Hepatic stellate cell (primary cell): Measurements from ENCODE around the gene DENND1C.

Experiments used
- DNase-seq: peaks from one replicate; pipeline ENCODE4 v3.0.0; 2011; ENCODE audit warnings: low spot score

The DENND1C gene, protein sequence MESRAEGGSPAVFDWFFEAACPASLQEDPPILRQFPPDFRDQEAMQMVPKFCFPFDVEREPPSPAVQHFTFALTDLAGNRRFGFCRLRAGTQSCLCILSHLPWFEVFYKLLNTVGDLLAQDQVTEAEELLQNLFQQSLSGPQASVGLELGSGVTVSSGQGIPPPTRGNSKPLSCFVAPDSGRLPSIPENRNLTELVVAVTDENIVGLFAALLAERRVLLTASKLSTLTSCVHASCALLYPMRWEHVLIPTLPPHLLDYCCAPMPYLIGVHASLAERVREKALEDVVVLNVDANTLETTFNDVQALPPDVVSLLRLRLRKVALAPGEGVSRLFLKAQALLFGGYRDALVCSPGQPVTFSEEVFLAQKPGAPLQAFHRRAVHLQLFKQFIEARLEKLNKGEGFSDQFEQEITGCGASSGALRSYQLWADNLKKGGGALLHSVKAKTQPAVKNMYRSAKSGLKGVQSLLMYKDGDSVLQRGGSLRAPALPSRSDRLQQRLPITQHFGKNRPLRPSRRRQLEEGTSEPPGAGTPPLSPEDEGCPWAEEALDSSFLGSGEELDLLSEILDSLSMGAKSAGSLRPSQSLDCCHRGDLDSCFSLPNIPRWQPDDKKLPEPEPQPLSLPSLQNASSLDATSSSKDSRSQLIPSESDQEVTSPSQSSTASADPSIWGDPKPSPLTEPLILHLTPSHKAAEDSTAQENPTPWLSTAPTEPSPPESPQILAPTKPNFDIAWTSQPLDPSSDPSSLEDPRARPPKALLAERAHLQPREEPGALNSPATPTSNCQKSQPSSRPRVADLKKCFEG

DNA sequence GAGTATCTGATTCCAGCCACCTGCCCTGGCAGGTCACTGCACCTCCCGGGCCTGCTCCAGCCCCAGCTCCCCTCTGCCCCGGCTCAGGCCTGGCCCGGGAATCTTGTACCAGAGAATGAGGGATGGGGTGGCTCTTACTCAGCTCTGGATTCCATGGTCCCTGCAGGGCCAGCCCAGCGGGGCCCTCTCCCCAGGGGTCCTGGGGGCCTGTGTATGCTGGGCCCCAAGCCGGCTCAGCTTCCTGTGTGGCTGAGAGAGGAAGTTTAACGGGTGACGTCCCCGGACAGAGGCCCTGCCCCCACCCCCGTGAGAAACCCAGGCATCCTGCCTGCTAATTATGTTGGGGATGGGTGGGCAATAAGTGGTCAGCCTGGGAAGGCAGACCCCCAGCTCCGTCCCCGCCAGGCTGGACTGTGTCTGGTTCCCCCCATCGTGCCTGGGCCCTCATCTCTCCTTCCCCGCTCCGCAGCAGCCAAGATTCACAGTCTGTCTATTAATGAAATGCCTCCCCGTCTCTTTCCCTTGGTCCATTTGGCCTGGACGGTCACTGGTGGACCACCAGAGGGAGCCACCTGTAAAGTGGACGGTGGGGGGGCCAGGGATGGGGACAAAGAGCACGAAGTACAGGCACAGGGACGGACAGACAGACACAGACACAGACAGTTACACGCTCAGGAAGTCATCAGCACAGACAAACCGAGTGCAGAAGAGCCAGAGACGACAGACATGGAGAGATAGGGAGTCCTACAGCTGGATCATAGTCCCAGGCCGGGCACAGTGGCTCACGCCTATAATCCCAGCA is at the start of gene DENND1C:
TSS of gene DENND1C (minus strand) at position 247 of the 802 bp plus-strand sequence. CDS start at position 155, 92 bp downstream.
- DNase-seq = no peak

DNA sequence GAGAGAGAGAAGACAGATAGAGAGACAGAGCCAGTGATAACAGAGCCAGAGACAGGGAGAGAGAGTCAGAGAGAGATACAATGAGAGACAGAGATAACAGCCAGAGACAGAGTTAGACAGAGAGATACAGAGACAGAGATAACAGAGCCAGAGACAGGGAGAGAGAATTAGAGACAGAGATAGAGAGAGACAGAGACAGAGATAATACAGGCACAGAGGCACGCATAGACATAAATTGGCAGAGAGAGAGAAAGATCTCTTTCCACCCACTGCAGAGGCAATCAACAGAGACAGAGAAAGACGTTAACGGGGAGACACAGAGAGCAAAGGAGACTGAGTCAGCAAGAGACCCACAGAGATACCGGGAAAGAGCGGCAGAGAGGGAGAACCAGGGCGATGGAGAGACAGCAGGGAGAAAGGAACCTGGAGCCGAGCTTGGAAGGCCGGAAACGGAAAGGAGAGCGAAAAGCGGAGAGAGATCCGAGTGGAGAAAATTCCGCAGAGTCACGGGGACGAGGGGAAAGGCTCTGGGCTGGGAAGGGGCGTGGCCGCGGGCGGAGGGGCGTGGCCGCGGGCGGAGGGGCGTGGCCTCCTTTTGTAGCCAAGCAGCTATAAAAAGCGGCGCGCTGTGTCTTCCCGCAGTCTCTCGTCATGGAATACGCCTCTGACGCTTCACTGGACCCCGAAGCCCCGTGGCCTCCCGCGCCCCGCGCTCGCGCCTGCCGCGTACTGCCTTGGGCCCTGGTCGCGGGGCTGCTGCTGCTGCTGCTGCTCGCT is 49.0 kb upstream of the DENND1C start, which contains the start of gene TNFSF9:
TSS of gene TNFSF9 (plus strand) at position 641 of the 777 bp plus-strand sequence. CDS start at position 652, 11 bp downstream.
- DNase-seq = peak; percentile 89

DNA sequence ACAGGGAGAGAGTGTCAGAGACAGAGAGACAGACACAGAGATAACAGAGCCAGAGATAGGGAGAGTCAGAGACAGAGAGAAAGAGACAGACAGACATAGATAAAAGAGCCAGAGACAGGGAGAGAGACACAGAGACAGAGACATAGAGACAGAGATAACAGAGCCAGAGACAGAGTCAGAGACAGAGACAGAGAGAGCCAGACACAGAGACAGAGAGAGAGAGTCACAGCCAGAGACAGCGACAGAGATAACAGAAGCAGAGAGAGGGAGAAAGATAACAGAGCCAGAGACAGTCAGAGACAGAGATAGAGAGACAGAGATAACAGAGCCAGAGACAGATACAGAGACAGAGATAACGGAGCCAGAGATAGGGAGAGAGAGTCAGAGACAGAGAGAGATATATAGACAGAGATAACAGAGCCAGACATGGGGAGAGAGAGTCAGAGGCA is 48.4 kb upstream of the DENND1C start:
- no peak for DNase-seq

DNA sequence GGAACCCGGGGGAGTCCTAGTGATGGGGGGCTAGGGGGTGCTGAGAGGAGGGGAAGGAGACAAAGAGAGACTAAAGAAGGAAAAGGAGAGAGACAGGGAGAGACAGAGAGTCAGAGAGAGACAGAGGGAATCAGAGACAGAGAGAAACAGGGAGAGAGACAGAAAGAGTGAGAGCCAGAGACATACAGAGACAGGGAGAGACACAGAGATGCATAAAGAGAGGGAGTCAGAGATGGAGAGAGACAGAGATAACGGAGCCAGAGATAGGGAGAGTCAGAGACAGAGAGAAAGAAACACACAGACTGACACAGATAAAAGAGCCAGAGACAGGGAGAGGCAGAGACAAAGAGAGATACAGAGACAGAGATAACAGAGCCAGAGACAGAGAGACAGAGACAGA is 47.8 kb upstream of the DENND1C start:
- DNase-seq = no peak

DNA sequence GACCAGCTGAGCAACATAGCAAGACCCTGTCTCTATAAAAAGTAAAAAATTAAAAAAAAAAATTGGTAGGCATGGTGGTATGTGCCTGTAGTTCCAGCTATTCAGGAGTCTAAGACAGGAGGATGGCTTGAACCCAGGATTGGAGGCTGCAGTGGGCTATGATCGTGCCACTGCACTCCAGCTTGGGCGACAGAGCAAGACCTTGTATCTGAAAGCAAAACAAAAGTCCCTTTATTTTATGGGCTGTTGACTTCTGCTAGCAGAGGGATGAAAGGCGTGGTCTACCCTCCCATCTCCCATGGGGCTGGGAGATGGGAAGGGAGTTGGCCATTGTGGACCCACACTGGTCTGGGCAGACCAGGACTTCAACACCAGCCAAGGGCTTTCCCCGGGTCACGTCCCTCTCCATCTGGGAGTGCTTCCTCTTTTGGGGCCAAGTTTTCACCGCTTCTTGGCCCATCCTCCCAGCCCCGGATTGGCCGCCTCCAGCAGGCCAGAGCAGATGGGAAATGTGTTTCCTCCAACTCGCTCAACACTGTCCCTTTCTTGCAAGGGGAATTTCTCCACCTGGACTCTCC is 47.0 kb upstream of the DENND1C start:
- DNase-seq = no peak

DNA sequence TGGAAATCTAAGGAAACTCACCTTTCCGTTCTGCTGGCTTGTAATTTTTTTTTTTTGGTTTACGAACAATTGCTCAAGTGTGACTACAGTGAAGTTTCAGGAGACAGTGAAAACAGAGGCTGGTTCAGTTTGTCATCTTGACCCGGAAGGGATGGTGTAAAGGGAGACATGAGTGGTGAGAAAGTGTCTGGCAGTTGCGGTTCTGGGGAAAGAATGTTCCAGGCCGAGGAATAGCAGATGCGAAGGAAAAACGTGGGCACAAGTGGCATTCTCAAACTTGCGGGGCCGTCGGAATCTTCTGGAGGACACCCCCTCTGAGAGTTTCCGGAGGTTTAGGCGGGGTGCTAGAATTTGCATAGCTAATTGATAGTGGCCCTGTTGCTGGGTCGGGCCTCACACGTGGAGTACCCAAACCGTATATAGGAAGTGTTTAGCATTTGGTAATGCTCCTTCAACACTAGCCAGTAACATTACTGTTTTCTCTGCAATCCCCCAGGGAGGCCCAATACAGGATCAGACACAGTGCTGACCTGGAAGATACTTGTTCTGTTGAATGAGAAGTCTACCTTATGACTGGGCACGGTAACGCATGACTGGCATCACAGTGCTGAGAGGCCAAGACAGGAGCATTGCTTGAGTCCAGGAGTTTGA is 46.4 kb upstream of the DENND1C start:
- no peak for DNase-seq

DNA sequence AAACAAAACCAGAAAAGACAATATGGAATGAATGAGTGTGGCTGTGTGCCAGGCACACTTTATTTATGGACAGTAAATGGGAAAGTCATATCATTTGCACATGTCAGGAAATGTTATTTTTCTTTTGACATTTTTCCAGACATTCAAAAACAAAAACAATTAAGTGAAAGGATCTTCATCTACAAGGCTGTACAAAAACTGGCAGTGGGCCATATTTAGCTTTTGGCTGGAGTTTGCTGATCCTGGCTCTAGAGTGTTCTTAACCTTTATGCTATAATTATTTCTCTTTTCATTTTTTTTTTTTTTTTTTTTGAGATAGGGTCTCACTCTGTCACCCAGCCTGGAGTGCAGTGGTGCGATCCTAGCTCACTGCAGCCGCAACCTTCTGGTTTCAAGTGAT is 42.7 kb upstream of the DENND1C start:
- DNase-seq = no peak

DNA sequence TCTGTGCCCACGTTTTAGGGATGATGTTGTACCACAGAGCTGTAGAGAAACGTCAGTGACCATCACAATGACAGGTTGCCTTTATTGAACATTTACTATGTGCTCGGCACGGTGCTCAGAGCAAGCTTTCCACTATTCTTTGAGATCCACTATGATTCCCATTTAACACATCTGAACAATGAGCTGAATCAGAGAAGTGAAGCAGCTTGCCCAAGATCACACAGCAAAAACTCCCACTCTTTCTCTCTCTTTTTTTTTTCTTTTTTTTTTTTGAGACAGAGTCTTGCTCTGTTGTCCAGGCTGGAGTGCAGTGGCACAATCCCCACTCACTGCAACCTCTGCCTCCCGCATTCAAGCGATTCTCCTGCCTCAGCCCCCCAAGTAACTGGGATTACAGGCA is 41.1 kb upstream of the DENND1C start:
- no peak for DNase-seq

DNA sequence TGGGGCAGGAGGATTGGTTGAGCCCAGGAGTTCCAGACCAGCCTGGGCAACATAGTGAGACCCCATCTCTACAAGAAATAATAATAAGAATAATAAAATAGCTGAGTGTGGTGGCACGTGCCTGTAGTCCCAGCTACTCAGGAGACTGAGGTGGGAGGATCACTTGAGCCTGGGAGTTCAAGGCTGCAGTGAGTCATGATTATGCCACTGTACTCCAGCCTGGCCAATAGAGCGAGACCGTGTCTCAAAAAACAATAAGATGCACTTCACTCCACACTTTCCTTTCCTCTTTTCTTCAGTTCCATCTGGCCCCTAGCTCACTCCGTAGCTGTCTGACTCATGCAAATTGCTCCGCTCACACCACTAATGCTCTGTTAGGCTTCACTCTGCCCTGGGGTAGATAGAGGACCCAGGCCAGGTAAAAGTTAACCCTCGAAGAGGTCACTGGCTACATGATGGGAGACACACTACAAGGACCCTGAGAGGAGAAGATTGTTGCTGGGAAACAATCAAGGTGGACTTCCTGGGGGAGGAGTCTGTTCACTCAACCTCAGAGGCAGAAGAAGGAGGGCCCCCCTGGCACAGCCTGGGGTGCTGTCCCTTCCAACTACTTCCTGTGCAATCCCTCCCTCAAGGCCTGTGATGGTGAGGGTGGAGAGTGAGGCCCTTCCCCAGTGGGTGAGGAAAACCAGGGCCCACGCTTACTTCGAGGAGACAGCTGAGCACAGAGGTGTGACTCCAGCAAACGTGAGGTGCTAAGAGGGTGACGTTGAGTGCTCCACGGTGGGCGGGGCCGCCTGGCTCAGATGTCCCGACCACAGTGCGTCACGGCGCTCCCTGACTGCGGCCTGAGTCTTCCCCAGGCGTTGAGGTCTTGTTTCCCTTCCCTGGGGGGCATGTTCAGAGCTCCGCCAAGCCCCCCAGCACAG is 40.4 kb upstream of the DENND1C start:
- DNase-seq = no peak

DNA sequence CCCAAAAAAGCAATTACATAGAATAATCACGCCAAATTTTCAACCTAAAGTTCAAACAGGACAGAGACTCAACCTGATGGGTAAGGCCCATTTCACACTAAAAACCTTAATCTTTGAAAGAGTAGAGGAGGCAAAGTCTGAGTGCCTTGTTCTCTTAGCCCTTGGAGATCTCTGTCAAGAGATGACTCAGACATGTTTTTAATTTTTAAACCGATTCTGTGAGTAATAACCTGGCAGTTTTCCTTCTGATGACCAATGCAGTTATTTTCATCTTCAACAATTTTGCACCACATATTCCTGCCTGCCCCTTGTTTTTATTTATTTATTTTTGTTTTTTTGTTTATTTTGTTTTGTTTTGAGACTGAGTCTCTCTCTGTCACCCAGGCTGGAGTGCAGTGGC is 37.7 kb upstream of the DENND1C start:
- peak; percentile 74 for DNase-seq

DNA sequence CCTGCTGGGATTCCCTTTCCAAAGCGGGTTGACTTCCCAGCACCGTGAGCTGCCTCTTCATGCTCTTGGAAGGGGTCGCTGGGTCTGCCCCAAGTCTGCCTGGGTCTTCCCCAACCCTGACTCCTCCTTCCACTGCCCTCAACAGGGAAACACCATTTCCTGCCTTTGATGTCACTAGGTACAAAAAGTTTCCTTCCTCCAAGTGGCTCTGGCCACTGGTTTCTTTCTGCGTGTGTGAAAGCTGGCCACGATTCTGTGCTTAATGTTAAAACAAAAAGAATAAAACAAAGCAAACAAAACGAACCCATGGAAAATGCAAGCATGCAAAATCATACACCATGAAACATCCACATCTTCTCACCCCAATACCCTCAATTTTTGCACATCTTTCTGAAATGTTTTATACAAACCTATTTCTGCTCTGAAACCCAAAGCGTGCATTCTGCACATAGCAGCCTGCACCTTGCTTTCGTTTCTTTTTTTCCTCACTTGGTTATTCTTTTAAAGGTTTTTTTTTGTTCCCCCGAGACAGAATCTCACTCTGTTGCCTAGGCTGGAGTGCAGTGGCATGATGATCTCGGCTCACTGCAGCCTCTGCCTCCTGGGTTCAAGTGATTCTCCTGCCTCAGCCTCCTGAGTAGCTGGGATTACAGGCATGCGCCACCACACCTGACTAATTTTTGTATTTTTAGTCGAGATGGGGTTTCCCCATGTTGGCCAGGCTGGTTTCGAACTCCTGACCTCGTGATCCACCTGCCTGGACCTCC is 36.7 kb upstream of the DENND1C start:
- no peak for DNase-seq

DNA sequence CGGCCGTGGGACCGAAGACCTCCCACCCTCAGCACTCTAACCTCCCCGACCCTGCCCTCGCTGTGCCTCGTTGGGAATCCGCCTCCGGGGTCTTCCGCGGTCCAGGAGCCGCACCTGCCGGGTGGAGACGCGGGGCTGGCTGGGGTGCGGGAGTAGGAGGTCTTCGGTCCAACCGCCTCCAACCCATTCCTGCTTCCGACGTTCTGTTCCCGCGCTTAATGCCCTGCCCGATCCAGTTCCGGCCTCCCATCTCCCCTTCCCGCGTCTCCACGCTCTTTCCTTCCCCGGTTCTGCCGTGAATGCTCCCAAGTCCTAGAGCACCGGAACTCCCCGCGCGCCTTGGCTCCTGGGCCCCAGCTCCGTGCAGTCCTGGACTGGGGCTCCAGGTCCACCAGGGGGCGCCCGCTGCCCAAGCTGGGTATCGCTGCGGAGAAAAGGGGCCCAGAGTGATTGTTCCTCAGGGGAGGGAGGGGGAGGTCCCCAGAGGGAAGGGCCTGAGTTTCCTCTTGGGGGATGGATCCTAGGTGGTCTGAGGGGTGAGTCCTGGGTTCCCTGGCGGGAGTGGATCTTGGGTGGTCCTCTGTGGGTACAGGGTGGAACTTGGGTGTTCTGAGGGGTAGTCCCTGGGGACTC is 35.2 kb upstream of the DENND1C start:
- DNase-seq = peak; percentile 91

DNA sequence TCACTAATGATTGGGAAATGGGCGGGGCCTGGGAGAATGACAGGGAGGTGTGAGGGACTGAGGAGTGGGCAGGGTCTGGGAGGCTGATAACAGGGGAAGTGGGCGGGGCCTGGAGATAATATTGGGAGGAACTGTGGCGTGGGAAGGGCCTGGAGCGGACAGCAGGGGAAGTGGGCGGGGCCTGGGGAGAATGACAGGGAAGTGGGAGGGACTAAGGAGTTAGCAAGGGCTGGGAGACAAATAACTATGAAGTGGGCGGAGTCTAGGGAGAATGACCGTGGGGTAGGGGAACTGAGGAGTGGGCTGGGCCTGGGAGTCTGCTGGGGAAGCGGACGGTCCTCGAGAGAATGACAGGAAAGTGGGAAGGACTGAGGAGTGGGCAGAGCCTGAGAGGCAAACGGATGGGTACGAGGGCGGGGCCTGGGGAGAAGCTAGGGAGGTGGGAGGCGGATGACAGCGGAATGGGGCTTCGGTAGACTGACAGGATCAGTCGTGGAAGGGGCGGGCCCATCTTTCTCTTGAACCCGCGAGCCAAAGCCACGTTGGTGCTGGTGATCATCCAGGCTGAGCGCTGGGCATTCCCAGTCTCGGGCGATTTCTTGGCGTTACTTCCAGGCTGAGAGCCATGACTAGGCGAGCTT is 34.6 kb upstream of the DENND1C start:
- DNase-seq = peak; percentile 86

DNA sequence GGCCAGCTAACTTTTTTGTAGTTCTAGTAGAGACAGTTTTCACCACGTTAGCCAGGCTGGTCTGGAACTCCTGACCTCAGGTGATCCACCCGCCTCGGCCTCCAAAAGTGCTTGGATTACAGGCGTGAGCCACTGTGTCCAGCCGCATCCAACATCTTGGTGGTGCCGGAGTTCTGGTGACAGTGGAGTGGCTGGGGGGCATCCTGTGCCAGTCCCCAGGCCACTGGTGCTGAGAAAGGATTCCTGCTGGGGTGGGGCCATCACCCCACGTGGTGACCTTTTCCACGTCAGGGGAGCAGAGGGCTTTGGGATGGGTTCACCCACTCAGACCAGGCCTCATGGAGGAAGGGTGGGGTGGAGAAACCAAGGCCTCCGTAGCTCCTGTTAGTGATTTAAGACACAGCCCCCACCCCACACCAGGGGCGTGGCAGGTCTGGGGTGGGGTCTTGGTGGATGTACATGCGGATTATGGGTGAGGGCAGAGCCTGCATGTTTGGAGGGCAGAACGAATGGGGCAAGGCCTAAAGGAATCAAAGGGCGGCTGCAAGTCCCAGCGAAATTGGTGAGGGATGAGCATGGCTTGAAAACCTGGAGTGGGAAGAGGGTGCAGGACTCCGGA is 33.4 kb upstream of the DENND1C start:
- no peak for DNase-seq

DNA sequence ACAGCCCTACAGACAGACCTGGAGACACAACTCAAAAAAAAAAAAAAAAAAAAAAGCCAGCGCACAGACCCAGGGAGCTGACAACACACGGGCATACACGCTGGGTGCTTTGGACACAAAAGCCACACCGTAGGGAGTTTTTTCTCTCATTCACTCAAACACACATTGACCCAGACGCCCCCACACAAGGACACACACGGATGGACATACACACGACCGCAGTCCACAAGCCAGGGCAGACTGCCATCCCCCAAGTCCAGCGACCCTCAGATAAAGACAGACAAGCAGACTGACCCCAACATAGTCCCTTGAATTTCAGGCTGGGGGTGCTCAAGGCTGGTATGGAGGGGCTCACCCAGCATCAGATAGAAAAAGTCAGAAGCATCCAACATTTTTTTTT is 32.5 kb upstream of the DENND1C start:
- no peak for DNase-seq

DNA sequence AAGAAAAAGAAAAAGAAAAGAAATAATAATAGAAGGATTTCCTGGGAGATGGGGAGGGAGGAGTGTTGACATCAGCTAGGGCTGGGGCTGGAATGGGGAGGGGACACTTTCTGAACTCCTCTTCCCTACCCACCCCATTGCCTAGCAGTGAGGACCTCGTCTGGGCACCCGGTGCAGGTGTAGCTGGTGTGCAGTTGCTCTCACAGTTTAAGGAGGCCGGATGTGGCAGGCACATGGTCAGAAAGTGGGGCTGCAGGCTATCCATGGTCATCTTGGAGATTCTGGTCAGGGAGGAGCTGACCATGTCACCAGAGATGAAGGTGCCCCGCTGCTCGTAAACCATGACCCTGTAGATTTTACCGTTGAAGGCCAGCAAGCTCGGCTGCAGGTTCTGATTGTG is 29.0 kb upstream of the DENND1C start:
- no peak for DNase-seq
